Stimulated activated CD8-positive, alpha-beta memory T cell treated with anti-CD3 and anti-CD28 coated beads, Interleukin-12 subunit alpha, Interleukin-12 subunit beta, amount 100 ng/mL, for 24 hours (primary cell): Measurements from ENCODE around the gene RAB12.
"Not testable (repeated sequence)": the region's sequence is repeated elsewhere in the genome, so short reads cannot be mapped to it uniquely, and the experiment has no call there.

Experiments
- DNase-seq: peaks from one replicate; pipeline ENCODE4 v3.0.0-alpha.2; 2020; ENCODE audit errors: extremely low read depth

The RAB12 gene

DNA sequence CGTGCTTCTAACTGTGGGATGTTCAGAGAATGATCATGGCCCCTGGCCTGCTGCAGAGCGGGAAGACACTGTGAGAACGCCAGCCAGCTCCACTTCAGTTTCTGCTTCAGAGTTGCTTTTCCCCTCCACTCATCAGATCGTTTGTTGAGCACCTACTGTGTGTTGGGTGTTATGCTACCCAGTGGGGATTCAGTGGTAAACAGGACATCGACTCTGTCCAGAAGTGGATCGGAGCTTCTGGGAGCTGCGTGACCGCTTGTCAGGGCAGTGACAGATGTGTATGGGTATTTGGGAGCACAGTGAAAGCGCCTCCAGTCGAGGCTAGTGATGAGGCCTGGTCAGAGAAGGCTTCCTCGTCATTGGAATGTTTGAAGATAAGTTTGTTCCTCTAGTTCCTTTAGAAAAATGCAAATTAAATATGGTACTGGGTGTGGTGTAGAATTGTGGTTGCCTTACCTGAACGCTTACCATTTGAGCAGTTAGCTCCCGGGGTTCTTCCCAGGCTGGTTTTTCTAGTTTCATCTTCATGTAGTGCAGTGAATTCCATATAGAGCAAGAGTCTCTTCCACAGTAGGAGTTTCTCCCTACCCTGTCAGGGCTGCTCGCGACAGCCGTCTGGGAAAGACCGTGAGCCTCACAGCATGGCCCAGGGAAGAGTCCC, 2.8 kb downstream of the RAB12 start:
- no peak for DNase-seq

DNA sequence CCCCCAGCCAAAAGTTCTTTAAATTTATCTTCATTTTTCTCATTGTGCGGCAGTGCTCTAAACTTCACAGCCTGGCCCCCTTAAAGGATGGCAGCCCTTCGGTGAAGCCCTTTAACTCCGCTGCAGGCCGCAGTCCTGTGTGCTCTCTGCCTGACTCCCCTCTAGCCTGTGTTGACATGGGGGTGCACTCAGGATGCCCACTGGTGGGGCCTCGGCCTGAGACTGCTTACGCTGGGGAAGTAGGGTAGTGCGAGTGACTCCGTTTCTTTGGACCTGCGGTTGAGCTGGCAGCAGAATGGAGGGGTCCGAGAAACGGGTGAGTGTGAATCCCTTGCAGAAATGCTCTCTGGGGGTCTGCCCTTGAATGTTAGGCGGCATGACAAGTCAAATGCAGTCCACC, 5.6 kb downstream of the RAB12 start:
- no peak for DNase-seq

- DNase-seq, result no peak
Measured at GRCh38 chr18:8615397-8616027, 6.3 kb downstream of the RAB12 start.

DNA sequence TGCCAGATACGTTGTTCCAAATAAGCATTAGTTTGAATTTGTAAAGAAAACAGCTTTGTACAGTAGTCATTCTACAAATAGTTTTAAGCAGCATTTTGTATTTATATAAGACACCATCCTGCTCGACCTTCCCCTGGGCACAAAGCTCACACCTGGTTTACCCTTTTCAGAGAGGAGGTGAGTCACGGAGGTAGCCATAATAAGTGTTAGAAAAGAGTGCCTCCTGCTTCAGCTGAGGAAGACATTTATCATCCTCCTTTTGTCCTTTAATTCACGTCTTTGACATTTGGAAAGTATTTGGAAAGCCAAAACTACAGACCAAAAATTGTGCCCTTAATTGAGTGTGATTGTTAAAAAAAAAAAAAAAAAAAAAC, 6.8 kb downstream of the RAB12 start:
- no peak for DNase-seq

GRCh38 chr18:8617907-8618306, 8.7 kb downstream of the RAB12 start:
- DNase-seq, result no peak

DNA sequence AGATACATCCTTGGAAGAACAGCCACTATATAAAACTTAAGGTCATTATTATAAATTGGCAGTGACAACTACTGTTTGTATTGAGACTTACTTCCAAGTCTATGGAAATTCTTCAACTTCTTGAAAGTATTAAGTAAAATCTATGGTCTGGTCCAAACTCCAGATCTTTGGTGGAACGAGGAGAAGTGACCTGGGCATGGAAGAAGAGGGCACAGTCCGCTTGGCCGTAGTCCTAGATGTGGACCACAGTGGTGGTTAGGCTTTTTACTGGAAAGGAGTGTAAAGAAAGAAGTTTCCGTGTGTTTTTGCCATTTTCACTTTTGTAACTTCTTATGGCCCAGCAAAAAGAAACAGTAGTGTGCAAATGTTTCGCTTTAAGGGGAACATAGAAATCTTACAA, 9.8 kb downstream of the RAB12 start:
- no peak for DNase-seq

DNA sequence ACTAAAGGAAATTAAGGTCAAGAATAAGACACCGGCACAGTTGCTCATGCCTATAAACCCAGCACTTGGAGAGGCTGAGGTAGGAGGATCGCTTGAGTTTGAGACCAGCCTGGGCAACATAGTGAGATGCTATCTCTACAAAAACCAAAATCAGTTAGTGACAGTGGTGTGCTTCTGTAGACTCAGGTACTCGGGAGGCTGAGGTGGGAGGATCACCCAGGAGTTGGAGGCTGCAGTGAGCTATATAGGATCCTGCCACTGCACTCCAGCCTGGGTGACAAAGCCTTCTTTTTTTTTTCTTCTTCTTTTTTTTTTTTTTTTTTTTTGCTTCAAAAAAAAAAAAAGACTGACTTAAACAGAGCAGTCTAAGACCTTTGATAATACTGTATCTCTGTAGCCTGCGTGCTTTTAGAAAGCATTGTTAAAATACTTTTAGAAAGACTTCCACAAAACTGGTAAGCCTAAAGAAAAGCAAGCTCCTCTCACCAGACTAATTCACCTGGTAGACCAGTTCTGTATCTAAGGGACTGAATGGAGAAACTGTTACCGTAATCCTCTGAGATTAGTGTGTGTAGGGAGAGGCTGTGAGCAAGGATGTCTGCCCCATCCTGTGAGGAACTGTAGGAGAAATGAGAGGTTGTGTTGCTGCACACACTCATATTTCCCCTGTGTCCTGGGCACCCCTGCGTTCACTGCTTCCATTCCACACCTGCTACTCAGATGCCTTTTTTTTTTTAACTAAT, 10.8 kb downstream of the RAB12 start:
- DNase-seq, result no peak

DNA sequence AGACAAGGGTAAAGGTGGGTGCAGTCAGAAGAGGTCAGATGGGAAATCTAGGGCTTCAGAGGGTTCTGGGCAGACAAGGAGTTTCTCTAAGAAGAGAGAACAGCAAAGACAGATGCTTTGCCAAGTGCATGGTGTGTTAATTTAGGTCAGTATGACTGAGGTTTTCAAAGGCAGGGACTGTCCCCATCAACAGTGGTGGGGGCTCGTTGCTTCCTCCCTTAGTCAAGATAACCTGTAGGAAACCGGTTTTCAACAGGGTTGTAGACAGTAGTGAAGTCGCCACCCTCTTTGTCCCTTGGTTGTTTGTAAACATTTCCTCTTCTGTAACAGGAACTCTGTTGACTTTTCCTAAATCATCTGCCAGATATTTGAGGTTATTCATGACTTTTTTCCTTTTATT, 11.6 kb downstream of the RAB12 start:
- no peak for DNase-seq

DNA sequence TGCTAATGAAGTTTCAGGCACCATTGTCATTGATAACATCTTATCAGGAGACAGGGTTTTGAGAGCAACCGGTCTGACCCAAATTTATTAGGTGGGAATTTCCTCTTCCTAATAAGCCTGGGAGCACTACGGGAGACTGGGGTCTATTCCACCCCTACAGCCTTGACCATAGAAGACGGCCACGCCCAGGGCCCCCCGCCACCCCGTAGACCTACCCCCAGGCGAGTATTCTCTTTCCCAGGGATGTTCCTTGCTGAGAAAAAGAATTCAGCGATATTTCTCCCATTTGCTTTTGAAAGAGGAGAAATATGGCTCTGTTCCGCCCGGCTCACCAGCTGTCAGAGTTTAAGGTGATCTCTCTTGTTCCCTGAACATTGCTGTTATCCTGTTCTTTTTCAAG, 13.4 kb downstream of the RAB12 start:
- not testable (repeated sequence) for DNase-seq

GRCh38 chr18:8623549-8624106, 14.4 kb downstream of the RAB12 start:
- no peak for DNase-seq

GRCh38 chr18:8625461-8626092, 16.3 kb downstream of the RAB12 start:
- DNase-seq, result no peak

- DNase-seq, result no peak
Measured at GRCh38 chr18:8626414-8627106, 17.3 kb downstream of the RAB12 start.

DNA sequence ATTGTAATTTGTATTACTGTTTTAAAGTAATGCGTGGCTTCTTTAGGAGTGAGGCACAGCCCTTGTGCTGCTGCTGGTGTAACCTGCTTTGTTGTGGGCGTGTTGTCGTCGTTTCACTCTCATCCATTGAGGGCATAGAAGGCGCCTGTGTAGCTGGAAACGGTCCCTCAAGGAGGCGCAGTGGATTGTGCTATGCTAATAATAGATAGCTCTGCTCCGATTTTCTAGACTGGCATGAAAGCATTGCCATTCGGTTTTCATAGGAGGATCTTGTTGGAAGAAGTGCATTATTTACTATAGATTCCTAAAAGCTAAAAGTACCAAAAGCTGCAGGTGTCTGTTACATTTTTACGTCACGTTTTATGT, 17.9 kb downstream of the RAB12 start:
- DNase-seq, result no peak

DNA sequence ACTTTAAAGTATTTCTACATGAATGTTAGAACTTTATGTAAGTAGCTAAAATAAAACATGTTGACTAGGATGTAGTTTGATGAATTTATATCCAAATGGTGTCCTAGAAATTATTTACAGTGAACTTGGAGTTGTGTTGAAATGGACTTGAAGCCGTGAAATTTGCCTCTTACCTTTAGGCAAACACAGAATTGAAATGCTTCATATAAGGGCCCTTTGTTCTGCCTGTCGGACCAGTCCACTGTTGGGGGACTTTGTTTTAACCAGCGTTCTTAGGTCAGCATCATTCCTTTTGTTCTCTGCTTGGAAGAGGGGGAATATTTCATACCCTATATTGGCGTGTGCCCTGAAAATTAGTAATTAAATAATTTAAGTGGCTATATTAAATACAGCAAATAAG, 18.3 kb downstream of the RAB12 start:
- no peak for DNase-seq

DNA sequence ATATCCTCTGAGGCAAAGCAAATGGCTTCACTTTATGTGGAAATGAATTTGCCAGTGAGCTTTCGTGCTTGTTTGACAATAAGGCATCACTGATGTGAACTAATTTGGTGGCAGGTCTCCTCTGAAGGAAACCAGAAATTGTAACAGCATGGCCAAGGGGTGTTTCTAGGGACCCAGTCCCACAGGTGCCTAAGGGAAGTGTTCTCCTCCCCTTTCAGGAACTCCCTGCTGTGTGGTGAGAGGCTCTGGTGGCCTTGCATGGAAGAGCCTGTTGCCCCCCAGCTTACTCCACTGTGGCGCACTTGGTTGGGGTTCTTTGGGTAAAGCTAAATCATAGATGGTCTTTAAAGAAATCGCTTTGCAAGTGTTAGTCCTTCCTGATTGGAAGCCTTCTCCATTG, 20.4 kb downstream of the RAB12 start:
- no peak for DNase-seq

DNA sequence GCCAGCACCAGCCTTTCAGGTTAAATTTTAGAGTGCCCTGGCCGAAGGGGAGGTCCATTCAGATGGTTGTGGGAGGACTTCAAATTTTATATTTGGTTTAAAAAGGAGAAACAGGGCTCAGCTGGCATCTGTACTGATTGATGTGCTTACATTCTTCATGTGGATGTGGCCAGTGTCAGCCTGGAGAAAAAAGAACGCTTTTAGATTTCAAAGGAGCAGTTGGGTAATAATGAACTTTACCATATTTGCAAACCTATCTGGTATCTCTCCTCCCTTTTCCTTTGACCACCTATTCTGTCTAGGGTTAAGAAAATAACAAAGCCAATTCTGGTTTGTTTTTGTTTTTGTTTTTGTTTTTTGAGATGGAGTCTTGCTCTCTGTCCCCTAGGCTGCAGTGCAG, 21.3 kb downstream of the RAB12 start:
- no peak for DNase-seq

GRCh38 chr18:8631265-8631664, 22.0 kb downstream of the RAB12 start:
- DNase-seq, result no peak

DNA sequence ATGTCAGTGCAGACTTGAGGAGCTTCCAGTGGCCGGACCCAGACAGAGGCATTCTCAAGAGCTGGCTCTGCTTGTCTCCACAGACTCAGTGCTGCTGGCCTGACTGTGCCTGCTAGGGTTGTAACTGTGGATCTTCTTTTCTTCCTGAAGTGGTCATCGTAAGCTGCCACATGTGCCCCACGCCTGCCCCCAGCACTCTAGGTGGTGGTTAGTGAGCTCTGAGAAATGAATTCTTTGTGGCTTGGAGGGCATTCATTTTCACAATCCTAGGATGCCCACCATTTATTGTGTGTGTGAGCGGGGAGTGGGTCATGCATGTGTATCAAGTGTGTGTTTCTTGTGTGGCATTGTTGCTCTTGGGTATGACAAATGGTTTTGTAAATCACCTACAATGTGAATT, 23.1 kb downstream of the RAB12 start:
- DNase-seq, result no peak

GRCh38 chr18:8634508-8634907, 25.3 kb downstream of the RAB12 start:
- no peak for DNase-seq

DNA sequence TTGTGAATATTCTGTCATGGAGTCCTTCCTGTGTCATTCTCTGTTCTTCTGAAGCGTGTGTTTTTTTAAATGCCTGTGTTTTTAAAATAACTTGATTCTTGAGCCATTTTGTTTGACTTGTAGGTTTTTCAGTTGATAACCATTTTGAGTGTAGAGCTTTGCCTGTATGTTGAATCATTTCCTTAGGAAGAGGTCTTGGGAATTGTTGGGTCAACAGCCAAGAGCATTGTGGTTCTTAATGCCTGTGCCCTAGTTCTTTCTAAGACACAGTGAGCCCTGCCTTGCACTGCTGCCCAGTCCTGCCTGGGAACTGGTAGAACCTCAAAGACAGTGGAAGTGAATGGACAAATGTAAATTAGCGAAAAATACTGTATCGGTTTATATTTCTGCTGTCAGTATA, 25.9 kb downstream of the RAB12 start:
- no peak for DNase-seq

DNA sequence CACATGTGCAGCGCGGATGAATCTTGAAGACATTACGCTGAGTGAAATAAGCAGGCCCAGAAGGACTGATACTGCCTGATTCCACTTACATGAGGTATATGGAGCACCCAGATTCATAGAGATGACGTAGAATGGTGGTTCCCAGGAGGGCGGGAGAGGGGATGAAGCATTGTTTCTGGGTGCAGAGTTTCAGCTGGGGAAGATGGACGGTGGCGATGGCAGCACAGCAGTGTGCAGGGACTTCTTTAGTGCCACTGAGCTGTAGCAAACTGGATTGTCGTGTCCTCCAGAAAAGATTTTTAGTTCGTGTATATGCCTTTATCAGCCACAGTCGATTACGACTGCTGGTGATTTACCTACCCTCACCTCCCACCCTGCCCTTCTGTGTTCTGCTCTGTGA, 30.5 kb downstream of the RAB12 start:
- no peak for DNase-seq

GRCh38 chr18:8643326-8643878, 34.2 kb downstream of the RAB12 start:
- DNase-seq, result no peak
